Peyer's patch (tissue), 4 donors: ENCODE measurements around the gene TH.

Experiments
- CTCF ChIP-seq, 6 experiments: fragments of 450-650 bp in 4 of 6; fragments of 200-600 bp in 2 of 6; sonication (generic) in 1 of 6; IDR thresholded peaks; one replicate each; pipeline ENCODE4 v1.5.1; 2017 to 2019; ENCODE audit warnings: antibody characterized with exemption in 6 of 6, mild to moderate bottlenecking in 3 of 6, moderate library complexity in 1 of 6
- POLR2A ChIP-seq, 2 donors: fragments of 450-650 bp; IDR thresholded peaks; one replicate each; pipeline ENCODE4 v1.5.1; 2017; ENCODE audit warnings: antibody characterized with exemption in 2 of 2, mild to moderate bottlenecking in 2 of 2, moderate library complexity in 2 of 2

- peak in 5 of 6 experiments; percentile 12 to 48 (median 44) for TF ChIP-seq CTCF (IDR thresholded peaks at IDR 0.05)
- no peak for TF ChIP-seq POLR2A (IDR thresholded peaks at IDR 0.05)
Measured at GRCh38 chr11:2166091-2166851, 5.3 kb downstream of the TH start.
